HepG2 (cell line): ENCODE data around the gene ZNF530. TPM values are rescaled to one million over a fixed set of nuclear protein-coding genes. Genes with fewer than 3 reads are reported as not detected.

Experiments used
- ARID2 ChIP-seq: sonication (generic); formaldehyde crosslinking; IDR thresholded peaks from 2 replicates; pipeline ENCODE4 v1.8.1; 2022; ENCODE audit warnings: mild to moderate bottlenecking, missing genetic modification reagents, borderline replicate concordance
- BORCS8-MEF2B ChIP-seq: sonication (generic); formaldehyde crosslinking; IDR thresholded peaks from 2 replicates; pipeline ENCODE4 v1.8.0; 2022; ENCODE audit warnings: mild to moderate bottlenecking, missing genetic modification reagents
- BRF2 ChIP-seq: sonication (generic); formaldehyde crosslinking; IDR thresholded peaks from 2 replicates; pipeline ENCODE4 v1.8.1; 2022; ENCODE audit warnings: mild to moderate bottlenecking, missing genetic modification reagents
- DPF2 ChIP-seq: sonication (generic); formaldehyde crosslinking; IDR thresholded peaks from 2 replicates; pipeline ENCODE4 v1.4.0; 2020; ENCODE audit warnings: mild to moderate bottlenecking, low read depth, missing genetic modification reagents, borderline replicate concordance
- HOXA5 ChIP-seq: sonication (generic); formaldehyde crosslinking; IDR thresholded peaks from 2 replicates; pipeline ENCODE4 v1.4.0; 2020; ENCODE audit warnings: missing genetic modification reagents
- NFIC ChIP-seq: IDR thresholded peaks from 2 replicates; pipeline ENCODE4 v1.6.1; 2012; ENCODE audit warnings: mild to moderate bottlenecking, low read length, inconsistent platforms
- NR2C2 ChIP-seq: sonication (generic); formaldehyde crosslinking; IDR thresholded peaks from 2 replicates; pipeline ENCODE4 v1.4.0; 2020; ENCODE audit warnings: missing genetic modification reagents, mild to moderate bottlenecking, moderate library complexity, borderline replicate concordance
- ONECUT2 ChIP-seq: sonication (generic); formaldehyde crosslinking; IDR thresholded peaks from 2 replicates; pipeline ENCODE4 v1.4.0; 2020; ENCODE audit warnings: missing genetic modification reagents
- RXRB ChIP-seq: IDR thresholded peaks from 2 replicates; pipeline ENCODE4 v1.6.1; 2016; ENCODE audit warnings: borderline replicate concordance, missing genetic modification reagents, missing compliant biosample characterization
- SALL1 ChIP-seq: sonication (generic); formaldehyde crosslinking; IDR thresholded peaks from 2 replicates; pipeline ENCODE4 v1.8.0; 2022; ENCODE audit warnings: mild to moderate bottlenecking, missing genetic modification reagents
- SKI ChIP-seq: fragments of 450-650 bp; IDR thresholded peaks from one replicate; pipeline ENCODE4 v1.6.1; 2018; ENCODE audit warnings: mild to moderate bottlenecking; ENCODE audit not compliant: partially characterized antibody
- TOPORS ChIP-seq: sonication (generic); formaldehyde crosslinking; IDR thresholded peaks from 2 replicates; pipeline ENCODE4 v1.8.0; 2023; ENCODE audit warnings: mild to moderate bottlenecking, missing genetic modification reagents
- ZFP37 ChIP-seq: sonication (generic); formaldehyde crosslinking; IDR thresholded peaks from 2 replicates; pipeline ENCODE4 v1.4.0; 2020; ENCODE audit warnings: missing genetic modification reagents, borderline replicate concordance
- ZNF329 ChIP-seq: sonication (generic); formaldehyde crosslinking; IDR thresholded peaks from 2 replicates; pipeline ENCODE4 v1.9.0; 2021; ENCODE audit warnings: low read depth, mild to moderate bottlenecking, missing genetic modification reagents
- ZNF484 ChIP-seq: sonication (generic); formaldehyde crosslinking; IDR thresholded peaks from 2 replicates; pipeline ENCODE4 v1.5.1; 2020; ENCODE audit warnings: mild to moderate bottlenecking, low read depth, missing genetic modification reagents, borderline replicate concordance
- ZNF512 ChIP-seq: sonication (generic); formaldehyde crosslinking; IDR thresholded peaks from 2 replicates; pipeline ENCODE4 v1.4.0; 2020; ENCODE audit warnings: mild to moderate bottlenecking, missing genetic modification reagents
- ZNF737 ChIP-seq: sonication (generic); formaldehyde crosslinking; IDR thresholded peaks from 2 replicates; pipeline ENCODE4 v1.5.0; 2020; ENCODE audit warnings: missing genetic modification reagents, mild to moderate bottlenecking, borderline replicate concordance
- polyA plus RNA-seq, 8 experiments: library from polyadenylated mRNA; depleted of rRNA in 3 of 8; stranded (reverse) in 7 of 8; unstranded in 1 of 8; fragments of >200 nt; fragmentation: Illumina TruSeq in 4 of 8; extraction: Trizol in 4 of 8; gene quantifications; 2 replicates each; pipeline versions ENCODE4 v1.2.1 to v1.2.3, GENCODE V29; 2011 to 2016; ENCODE audit warnings: low read depth in 4 of 8, missing spikeins in 1 of 8, mixed read lengths in 1 of 8; ENCODE audit not compliant: insufficient read depth in 1 of 8
- total RNA-seq, 5 experiments: library from RNA; depleted of rRNA; stranded (reverse); fragments of >200 nt; fragmentation: Illumina TruSeq; extraction: Trizol; gene quantifications; 2 replicates each; pipeline ENCODE4 v1.2.3, GENCODE V29; 2016; ENCODE audit warnings: low read depth in 1 of 5
- TF ChIP-seq, protein P1 (sequence below): sonication (generic); formaldehyde crosslinking; IDR thresholded peaks from 2 replicates; pipeline ENCODE4 v1.9.0; 2021; ENCODE audit warnings: missing genetic modification reagents, borderline replicate concordance
- TF ChIP-seq, protein P2 (sequence below): sonication (generic); formaldehyde crosslinking; IDR thresholded peaks from 2 replicates; pipeline ENCODE4 v1.4.0; 2020; ENCODE audit warnings: missing genetic modification reagents, borderline replicate concordance
- TF ChIP-seq, protein P3 (sequence below): sonication (generic); formaldehyde crosslinking; IDR thresholded peaks from 2 replicates; pipeline ENCODE4 v1.5.0; 2020; ENCODE audit warnings: missing genetic modification reagents, mild to moderate bottlenecking, borderline replicate concordance

ZNF530 gene
- total and polyA plus RNA-seq, 2 of the 13 experiments (the other 11 are each of a cell fraction or from before 2014, with no cell fraction given), result 1.1 to 7.8 TPM

GRCh38 chr19:57559404-57560025, 40.2 kb upstream of the ZNF530 start, which contains the start of gene ZNF550 (continued):
- TF ChIP-seq, protein P1, sequence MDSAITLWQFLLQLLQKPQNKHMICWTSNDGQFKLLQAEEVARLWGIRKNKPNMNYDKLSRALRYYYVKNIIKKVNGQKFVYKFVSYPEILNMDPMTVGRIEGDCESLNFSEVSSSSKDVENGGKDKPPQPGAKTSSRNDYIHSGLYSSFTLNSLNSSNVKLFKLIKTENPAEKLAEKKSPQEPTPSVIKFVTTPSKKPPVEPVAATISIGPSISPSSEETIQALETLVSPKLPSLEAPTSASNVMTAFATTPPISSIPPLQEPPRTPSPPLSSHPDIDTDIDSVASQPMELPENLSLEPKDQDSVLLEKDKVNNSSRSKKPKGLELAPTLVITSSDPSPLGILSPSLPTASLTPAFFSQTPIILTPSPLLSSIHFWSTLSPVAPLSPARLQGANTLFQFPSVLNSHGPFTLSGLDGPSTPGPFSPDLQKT (CRISPR knock-in tag), result no peak
- no peak for TF ChIP-seq TOPORS
- TF ChIP-seq SALL1 (CRISPR knock-in tag), result peak; percentile 71
- no peak for TF ChIP-seq ZNF512
- TF ChIP-seq, protein P2, sequence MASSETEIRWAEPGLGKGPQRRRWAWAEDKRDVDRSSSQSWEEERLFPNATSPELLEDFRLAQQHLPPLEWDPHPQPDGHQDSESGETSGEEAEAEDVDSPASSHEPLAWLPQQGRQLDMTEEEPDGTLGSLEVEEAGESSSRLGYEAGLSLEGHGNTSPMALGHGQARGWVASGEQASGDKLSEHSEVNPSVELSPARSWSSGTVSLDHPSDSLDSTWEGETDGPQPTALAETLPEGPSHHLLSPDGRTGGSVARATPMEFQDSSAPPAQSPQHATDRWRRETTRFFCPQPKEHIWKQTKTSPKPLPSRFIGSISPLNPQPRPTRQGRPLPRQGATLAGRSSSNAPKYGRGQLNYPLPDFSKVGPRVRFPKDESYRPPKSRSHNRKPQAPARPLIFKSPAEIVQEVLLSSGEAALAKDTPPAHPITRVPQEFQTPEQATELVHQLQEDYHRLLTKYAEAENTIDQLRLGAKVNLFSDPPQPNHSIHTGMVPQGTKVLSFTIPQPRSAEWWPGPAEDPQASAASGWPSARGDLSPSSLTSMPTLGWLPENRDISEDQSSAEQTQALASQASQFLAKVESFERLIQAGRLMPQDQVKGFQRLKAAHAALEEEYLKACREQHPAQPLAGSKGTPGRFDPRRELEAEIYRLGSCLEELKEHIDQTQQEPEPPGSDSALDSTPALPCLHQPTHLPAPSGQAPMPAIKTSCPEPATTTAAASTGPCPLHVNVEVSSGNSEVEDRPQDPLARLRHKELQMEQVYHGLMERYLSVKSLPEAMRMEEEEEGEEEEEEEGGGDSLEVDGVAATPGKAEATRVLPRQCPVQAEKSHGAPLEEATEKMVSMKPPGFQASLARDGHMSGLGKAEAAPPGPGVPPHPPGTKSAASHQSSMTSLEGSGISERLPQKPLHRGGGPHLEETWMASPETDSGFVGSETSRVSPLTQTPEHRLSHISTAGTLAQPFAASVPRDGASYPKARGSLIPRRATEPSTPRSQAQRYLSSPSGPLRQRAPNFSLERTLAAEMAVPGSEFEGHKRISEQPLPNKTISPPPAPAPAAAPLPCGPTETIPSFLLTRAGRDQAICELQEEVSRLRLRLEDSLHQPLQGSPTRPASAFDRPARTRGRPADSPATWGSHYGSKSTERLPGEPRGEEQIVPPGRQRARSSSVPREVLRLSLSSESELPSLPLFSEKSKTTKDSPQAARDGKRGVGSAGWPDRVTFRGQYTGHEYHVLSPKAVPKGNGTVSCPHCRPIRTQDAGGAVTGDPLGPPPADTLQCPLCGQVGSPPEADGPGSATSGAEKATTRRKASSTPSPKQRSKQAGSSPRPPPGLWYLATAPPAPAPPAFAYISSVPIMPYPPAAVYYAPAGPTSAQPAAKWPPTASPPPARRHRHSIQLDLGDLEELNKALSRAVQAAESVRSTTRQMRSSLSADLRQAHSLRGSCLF (CRISPR knock-in tag), result no peak
- no peak for TF ChIP-seq ZNF484 (CRISPR knock-in tag)
- no peak for TF ChIP-seq ZFP37 (CRISPR knock-in tag)
- no peak for TF ChIP-seq RXRB
- TF ChIP-seq NR2C2 (CRISPR knock-in tag), result peak; percentile 61; the same call in 1 of the 2 replicates
- no peak for TF ChIP-seq HOXA5 (CRISPR knock-in tag)
- no peak for TF ChIP-seq ZNF329 (CRISPR knock-in tag)
- TF ChIP-seq ARID2 (CRISPR knock-in tag), result no peak
- no peak for TF ChIP-seq BRF2
- TF ChIP-seq, protein P3, sequence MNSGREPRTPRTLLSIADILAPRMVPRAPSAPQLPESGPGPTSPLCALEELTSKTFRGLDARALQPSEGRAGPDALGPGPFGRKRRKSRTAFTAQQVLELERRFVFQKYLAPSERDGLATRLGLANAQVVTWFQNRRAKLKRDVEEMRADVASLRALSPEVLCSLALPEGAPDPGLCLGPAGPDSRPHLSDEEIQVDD, result no peak
- no peak for TF ChIP-seq NFIC
- TF ChIP-seq ZNF737 (CRISPR knock-in tag), result no peak
- no peak for TF ChIP-seq ONECUT2 (CRISPR knock-in tag)
- TF ChIP-seq BORCS8-MEF2B, result no peak
- no peak for TF ChIP-seq SKI
- TF ChIP-seq DPF2 (CRISPR knock-in tag), result no peak
